H1 (cell line): ENCODE measurements around the gene KLF7. TPM values are rescaled to one million over a fixed set of nuclear protein-coding genes. Genes with fewer than 3 reads are reported as not detected.
A peak's percentile ranks its signal among the peaks of the same experiment; 100 is the strongest.

Experiments
- CTCF ChIA-PET: fragments of 300-600 bp; sonication (Branson Sonifier 250); formaldehyde crosslinking; loops from one replicate; lab custom pipeline; 2021; ENCODE audit not compliant: partially characterized antibody; lab: Charles Lee
- POLR2A ChIA-PET: fragments of 300-600 bp; sonication (Branson Sonifier 250); formaldehyde crosslinking; loops from one replicate; lab custom pipeline; 2021; ENCODE audit warnings: inconsistent platforms; ENCODE audit not compliant: partially characterized antibody; lab: Charles Lee
- DNase-seq, 2 experiments: peaks; one replicate each; pipeline versions ENCODE4 v3.0.0 to v3.0.0-alpha.2; 2010 to 2022; ENCODE audit warnings: low spot score in 2 of 2, low read depth in 1 of 2, mixed read lengths in 1 of 2
- FAIRE-seq: peaks from 2 replicates; lab custom pipeline; 2011; peaks lifted over from hg19 to GRCh38; lab: Jason Lieb, UNC
- H2AFZ ChIP-seq: 2 replicates; pipeline ENCODE4 v1.8.1; 2012; ENCODE audit warnings: low read length, inconsistent platforms
- H2AK5ac ChIP-seq: 2 replicates; pipeline ENCODE4 v1.6.1; 2013; ENCODE audit warnings: low read depth, low read length
- H2BK120ac ChIP-seq: replicated peaks from 2 replicates; pipeline ENCODE3; 2013; ENCODE audit warnings: low read depth, low read length, inconsistent platforms
- H2BK12ac ChIP-seq: 2 replicates; pipeline ENCODE4 v1.6.1; 2013; ENCODE audit warnings: low read depth, low read length
- H2BK15ac ChIP-seq: 2 replicates; pipeline ENCODE4 v1.6.1; 2013; ENCODE audit warnings: low read length
- H2BK20ac ChIP-seq: 2 replicates; pipeline ENCODE4 v1.6.1; 2013; ENCODE audit warnings: low read length
- H2BK5ac ChIP-seq: 2 replicates; pipeline ENCODE4 v1.6.1; 2013; ENCODE audit warnings: low read depth, low read length
- H3K14ac ChIP-seq: 2 replicates; pipeline ENCODE4 v1.6.1; 2013; ENCODE audit warnings: inconsistent platforms; ENCODE audit not compliant: insufficient read length
- H3K18ac ChIP-seq: 2 replicates; pipeline ENCODE4 v1.6.1; 2013; ENCODE audit warnings: low read length; ENCODE audit errors: extremely low read depth
- H3K23ac ChIP-seq: 2 replicates; pipeline ENCODE4 v1.6.1; 2013; ENCODE audit warnings: inconsistent platforms; ENCODE audit not compliant: insufficient read length
- H3K23me2 ChIP-seq: 2 replicates; pipeline ENCODE4 v1.6.1; 2013; ENCODE audit warnings: low read depth, low read length
- H3K27ac ChIP-seq: 2 replicates; pipeline ENCODE4 v1.6.1; 2011; ENCODE audit warnings: low read depth, low read length, inconsistent platforms
- H3K27me3 ChIP-seq, 4 experiments: replicated peaks in 1 of 4; 1 replicate in 1 of 4; 2 replicates in 3 of 4; pipeline versions ENCODE4 v1.6.1 to v1.8.1; 2011 to 2013; ENCODE audit warnings: low read length in 3 of 4, mild to moderate bottlenecking in 3 of 4, inconsistent platforms in 2 of 4, mixed read lengths in 2 of 4, moderate library complexity in 1 of 4; ENCODE audit not compliant: control insufficient read depth in 3 of 4, insufficient read depth in 3 of 4; ENCODE audit errors: extremely low read depth in 1 of 4
- H3K36me3 ChIP-seq, 4 experiments: 2 replicates each; pipeline versions ENCODE4 v1.6.1 to v1.8.1; 2011 to 2013; ENCODE audit warnings: mild to moderate bottlenecking in 4 of 4, low read length in 3 of 4, moderate library complexity in 2 of 4, control low read depth in 1 of 4, inconsistent platforms in 1 of 4; ENCODE audit not compliant: insufficient read depth in 4 of 4, control insufficient read depth in 2 of 4
- H3K4ac ChIP-seq: replicated peaks from 2 replicates; pipeline ENCODE3; 2013; ENCODE audit warnings: low read length, low read depth, mixed read lengths, inconsistent platforms; ENCODE audit not compliant: insufficient read length
- H3K4me1 ChIP-seq, 4 experiments: replicated peaks in 1 of 4; 1 replicate in 1 of 4; 2 replicates in 3 of 4; pipeline versions ENCODE4 v1.6.1 to v1.8.1; 2011 to 2013; ENCODE audit warnings: low read length in 3 of 4, inconsistent platforms in 2 of 4, mixed read lengths in 1 of 4; ENCODE audit not compliant: insufficient read depth in 4 of 4, control insufficient read depth in 3 of 4
- H3K4me2 ChIP-seq, 2 experiments: 2 replicates each; pipeline versions ENCODE4 v1.6.1 to v1.8.1; 2011 to 2013; ENCODE audit warnings: low read depth in 2 of 2, low read length in 2 of 2, control low read depth in 1 of 2, inconsistent platforms in 1 of 2, mild to moderate bottlenecking in 1 of 2; ENCODE audit not compliant: insufficient read depth in 1 of 2
- H3K4me3 ChIP-seq, 4 experiments: fragments of 200-600, 300-600 bp in 1 of 4; sonication (generic), shearing (Covaris generic), sonication (Bioruptor Twin) in 1 of 4; 2 replicates each; pipeline versions ENCODE4 v1.5.1 to v1.8.1; 2011 to 2016; ENCODE audit warnings: low read length in 4 of 4, low read depth in 3 of 4, control low read depth in 2 of 4, inconsistent platforms in 2 of 4, mild to moderate bottlenecking in 2 of 4, mixed read lengths in 1 of 4, moderate library complexity in 1 of 4; ENCODE audit not compliant: insufficient read depth in 2 of 4; ENCODE audit errors: extremely low read depth in 1 of 4
- H3K56ac ChIP-seq: replicated peaks from 2 replicates; pipeline ENCODE3; 2013; ENCODE audit warnings: low read depth, mild to moderate bottlenecking, mixed read lengths, low read length, inconsistent platforms; ENCODE audit not compliant: insufficient read length
- H3K79me1 ChIP-seq: 2 replicates; pipeline ENCODE4 v1.6.1; 2013; ENCODE audit warnings: low read depth, low read length, control low read depth
- H3K79me2 ChIP-seq, 2 experiments: 2 replicates each; pipeline versions ENCODE4 v1.6.1 to v1.8.1; 2012 to 2013; ENCODE audit warnings: low read length in 2 of 2, mild to moderate bottlenecking in 2 of 2, inconsistent platforms in 1 of 2; ENCODE audit not compliant: insufficient read depth in 2 of 2, control insufficient read depth in 1 of 2
- H3K9ac ChIP-seq, 4 experiments: replicated peaks in 1 of 4; 1 replicate in 1 of 4; 2 replicates in 3 of 4; pipeline versions ENCODE4 v1.6.1 to v1.8.1; 2011 to 2013; ENCODE audit warnings: low read depth in 3 of 4, low read length in 3 of 4, control low read depth in 2 of 4, mild to moderate bottlenecking in 2 of 4, moderate library complexity in 2 of 4, inconsistent platforms in 1 of 4; ENCODE audit errors: extremely low read depth in 1 of 4
- H3K9me3 ChIP-seq, 2 experiments: 2 replicates each; pipeline versions ENCODE4 v1.6.1 to v1.8.1; 2012 to 2013; ENCODE audit warnings: mild to moderate bottlenecking in 2 of 2, moderate library complexity in 2 of 2, control low read depth in 1 of 2, inconsistent platforms in 1 of 2, low read depth in 1 of 2, low read length in 1 of 2, mixed read lengths in 1 of 2; ENCODE audit not compliant: insufficient read depth in 2 of 2
- H4K20me1 ChIP-seq, 2 experiments: replicated peaks in 1 of 2; 2 replicates each; pipeline versions ENCODE3 to v1.8.1; 2011 to 2013; ENCODE audit warnings: inconsistent platforms in 2 of 2, low read length in 2 of 2, mild to moderate bottlenecking in 1 of 2; ENCODE audit not compliant: insufficient read depth in 2 of 2, control insufficient read depth in 1 of 2
- H4K5ac ChIP-seq: 2 replicates; pipeline ENCODE4 v1.6.1; 2013; ENCODE audit warnings: low read length, low read depth, mixed read lengths, inconsistent platforms; ENCODE audit not compliant: insufficient read length
- H4K8ac ChIP-seq: 2 replicates; pipeline ENCODE4 v1.8.0; 2013; ENCODE audit warnings: mild to moderate bottlenecking, moderate library complexity, low read length, inconsistent platforms; ENCODE audit not compliant: insufficient read depth; ENCODE audit errors: extremely low read depth
- H4K91ac ChIP-seq: replicated peaks from 2 replicates; pipeline ENCODE3; 2013; ENCODE audit warnings: low read length, mixed read lengths, inconsistent platforms; ENCODE audit not compliant: insufficient read length
- ATF3 ChIP-seq: IDR thresholded peaks from 2 replicates; pipeline ENCODE4 v1.6.1; 2011; ENCODE audit warnings: low read depth, mild to moderate bottlenecking, low read length; ENCODE audit not compliant: insufficient read depth
- BRCA1 ChIP-seq: IDR thresholded peaks from 2 replicates; pipeline ENCODE4 v1.6.1; 2012; ENCODE audit warnings: low read depth, low read length, improper control_type of control experiment
- CTCF ChIP-seq, 3 experiments: IDR thresholded peaks; 1 replicate in 2 of 3; 2 replicates in 1 of 3; pipeline versions ENCODE4 v1.5.1 to v1.6.1; 2011; ENCODE audit warnings: low read length in 3 of 3, mild to moderate bottlenecking in 3 of 3, inconsistent platforms in 2 of 3, low read depth in 1 of 3, moderate library complexity in 1 of 3; ENCODE audit not compliant: insufficient read depth in 1 of 3; ENCODE audit errors: control extremely low read depth in 1 of 3
- EP300 ChIP-seq, 2 experiments: IDR thresholded peaks; 1 replicate in 1 of 2; 2 replicates in 1 of 2; pipeline ENCODE4 v1.6.1; 2011 to 2012; ENCODE audit warnings: low read depth in 2 of 2, low read length in 2 of 2, mild to moderate bottlenecking in 2 of 2, borderline replicate concordance in 1 of 2, inconsistent platforms in 1 of 2, moderate library complexity in 1 of 2
- KDM1A ChIP-seq: fragments of 200-600, 300-600 bp; sonication (generic); IDR thresholded peaks from 2 replicates; pipeline ENCODE4 v1.7.1; 2016; ENCODE audit warnings: mild to moderate bottlenecking, low read length, borderline replicate concordance
- MAFK ChIP-seq: IDR thresholded peaks from 2 replicates; pipeline ENCODE4 v1.6.1; 2012; ENCODE audit warnings: low read depth, mild to moderate bottlenecking, improper control_type of control experiment, low read length
- RAD21 ChIP-seq, 2 experiments: IDR thresholded peaks in 1 of 2; conservative IDR thresholded peaks in 1 of 2; 2 replicates each; pipeline ENCODE4 v1.6.1; 2011; ENCODE audit warnings: low read depth in 2 of 2, low read length in 2 of 2, improper control_type of control experiment in 1 of 2, inconsistent platforms in 1 of 2, mild to moderate bottlenecking in 1 of 2, moderate library complexity in 1 of 2
- SP4 ChIP-seq: IDR thresholded peaks from 2 replicates; pipeline ENCODE4 v1.6.1; 2012; ENCODE audit warnings: low read length, inconsistent platforms
- WGBS, 2 experiments: shearing (Covaris generic) in 1 of 2; methylation state at CpG; one replicate each; pipeline versions ENCODE4 v1.1.6 to v1.1.7; 2013 to 2015; ENCODE audit warnings: low lambda C conversion rate in 2 of 2, mixed read lengths in 2 of 2, inconsistent platforms in 1 of 2, low coverage in 1 of 2, missing lambda C conversion rate in 1 of 2; ENCODE audit not compliant: insufficient replicate concordance in 2 of 2, insufficient coverage in 1 of 2, insufficient read length in 1 of 2; ENCODE audit errors: extremely low coverage in 1 of 2, missing lambda C conversion rate in 1 of 2; 5-methylcytosine and 5-hydroxymethylcytosine counted together
- polyA plus RNA-seq, 7 experiments: library from polyadenylated mRNA; depleted of rRNA in 3 of 7; stranded (reverse) in 5 of 7; unstranded in 2 of 7; fragments of >200 nt in 5 of 7; fragments of 200-250 nt in 2 of 7; gene quantifications; 1 replicate in 5 of 7; 2 replicates in 1 of 7; 4 replicates in 1 of 7; pipeline versions ENCODE4 v1.2.1 to v1.2.3, GENCODE V29; 2011 to 2013; ENCODE audit warnings: missing spikeins in 2 of 7, mixed read lengths in 2 of 7
- total RNA-seq: library from RNA; stranded (reverse); fragmentation: NEBNext Ultra II Directional; extraction: Animal tissue kit (Norgen Biotek cat#: 25700); gene quantifications from 2 replicates; pipeline ENCODE4 v1.2.1, GENCODE V29; 2021

Gene KLF7
- total and polyA plus RNA-seq, 2 of the 8 experiments (the other 6 are each of a cell fraction or from before 2014, with no cell fraction given) = 9.6 to 23.3 TPM

- Histone ChIP-seq H3K4me2 (no peak overlapping the region), H3K36me3 (no peaks in the 10 kb centered on the region), H2BK15ac (no peak overlapping the region), H2BK5ac (no peak overlapping the region), H4K5ac (no peak overlapping the region), H2AFZ (no peak overlapping the region), H3K23ac (no peak overlapping the region), H4K91ac (no peak overlapping the region), H3K27me3 (no peaks in the 10 kb centered on the region), H2AK5ac (peak overlapping the region; percentile 80; the same call in 1 of the 2 replicates), H3K18ac (no peak overlapping the region), H2BK20ac (no peak overlapping the region), H3K9ac (no peak overlapping the region), H4K8ac (no peak overlapping the region), H3K56ac (no peak overlapping the region), H3K27ac (no peak overlapping the region), H3K4ac (no peak overlapping the region), H3K9me3 (no peaks in the 10 kb centered on the region), H4K20me1 (no peaks in the 10 kb centered on the region), H3K79me2 (peaks cover 27 to 100% of the 10 kb centered on the region in 2 experiments; a peak in 3 of 4 replicates), H3K79me1 (peaks cover 9% of the 10 kb centered on the region)
- no peak for DNase-seq
- TF ChIP-seq ATF3 (no peak), KDM1A (no peak), BRCA1 (no peak), RAD21 (IDR thresholded peaks at IDR 0.05 in 1 of 2, conservative IDR thresholded peaks at IDR 0.05 in 1 of 2; ENCODE audit: low read depth in 2 of 2, low read length in 2 of 2) (no peak), SP4 (no peak), CTCF (IDR thresholded peaks at IDR 0.05; ENCODE audit: control extremely low read depth in 1 of 3, insufficient read depth in 1 of 3, low read depth in 1 of 3, low read length in 3 of 3) (no peak), EP300 (IDR thresholded peaks at IDR 0.05; ENCODE audit: borderline replicate concordance in 1 of 2, low read depth in 2 of 2, low read length in 2 of 2) (no peak), MAFK (no peak)
- TF ChIP-seq, all 59 proteins: peak for 0
- FAIRE-seq = no peak
- 98% methylated on average over 3 of the region's 3 CpGs; no CpG with 5 or more reads in 1 of the 2 experiments for WGBS, 2 experiments
- H3K4me1 ChIP-seq = peaks cover 8 to 40% (median 19%) of the 10 kb centered on the region in 4 experiments; a peak in 6 of 7 replicates
- H2BK12ac ChIP-seq = no peak overlapping the region
- no peak overlapping the region for H3K4me3 ChIP-seq
- no peak overlapping the region for H3K14ac ChIP-seq
- no peak overlapping the region for H2BK120ac ChIP-seq
- ChIA-PET POLR2A (interaction anchor here (9.2 kb wide), 1 partner anchor 9 kb away, joined by 103 read pairs; the partner anchor contains the start of gene KLF7), CTCF (interaction anchor here (0.6 to 0.7 kb wide), 2 partner anchors 167 to 1799 kb away, joined by 3 read pairs; no protein-coding TSS in a partner anchor)
- H3K23me2 ChIP-seq = no peaks in the 10 kb centered on the region; the same call in 1 of the 2 replicates
Measured at GRCh38 chr2:207157731-207158130, 8.0 kb downstream of the KLF7 start.
